CD8-positive, alpha-beta memory T cell (primary cell): Measurements from ENCODE around the gene IMPACT. TPM values are rescaled to one million over a fixed set of nuclear protein-coding genes. Genes with fewer than 3 reads are reported as not detected.

Experiments
- CTCF ChIA-PET: fragments of 350-600 bp; sonication (Branson Sonifier 250); formaldehyde crosslinking; loops from one replicate; lab custom pipeline; 2021; ENCODE audit warnings: antibody characterized with exemption; lab: Charles Lee
- POLR2A ChIA-PET: fragments of 350-600 bp; sonication (Branson Sonifier 250); formaldehyde crosslinking; loops from one replicate; lab custom pipeline; 2021; ENCODE audit warnings: antibody characterized with exemption; lab: Charles Lee
- DNase-seq, 5 donors: peaks; one replicate each; pipeline versions ENCODE4 v3.0.0 to v3.0.0-alpha.2; 2020 to 2022; ENCODE audit warnings: mixed read lengths in 1 of 5
- H3K27ac ChIP-seq: one replicate; pipeline ENCODE4 v1.7.0; 2013; ENCODE audit warnings: low read depth, mild to moderate bottlenecking, low read length, moderate library complexity
- H3K27me3 ChIP-seq: 2 replicates; pipeline ENCODE4 v1.7.0; 2013; ENCODE audit warnings: low read length, mild to moderate bottlenecking; ENCODE audit not compliant: insufficient read depth, poor library complexity, severe bottlenecking
- H3K36me3 ChIP-seq: 2 replicates; pipeline ENCODE4 v1.7.0; 2013; ENCODE audit warnings: mild to moderate bottlenecking, low read length, moderate library complexity; ENCODE audit not compliant: insufficient read depth
- H3K4me1 ChIP-seq: 2 replicates; pipeline ENCODE4 v1.7.0; 2013; ENCODE audit warnings: mild to moderate bottlenecking, low read length, moderate library complexity; ENCODE audit not compliant: insufficient read depth
- H3K4me3 ChIP-seq: 2 replicates; pipeline ENCODE4 v1.7.0; 2013; ENCODE audit warnings: mild to moderate bottlenecking, low read length
- H3K9me3 ChIP-seq: 2 replicates; pipeline ENCODE4 v1.7.0; 2013; ENCODE audit warnings: mild to moderate bottlenecking, low read length
- H3K27ac Mint-ChIP-seq, 8 donors: one replicate each; pipeline ENCODE4 v1.8.0; 2020 to 2021; ENCODE audit warnings: mixed read lengths in 8 of 8, mild to moderate bottlenecking in 6 of 8, inconsistent platforms in 3 of 8, moderate library complexity in 3 of 8
- H3K27me3 Mint-ChIP-seq, 2 donors: one replicate each; pipeline ENCODE4 v1.8.0; 2020 to 2021; ENCODE audit warnings: mixed read lengths in 2 of 2, mild to moderate bottlenecking in 1 of 2, moderate library complexity in 1 of 2
- H3K36me3 Mint-ChIP-seq, 3 donors: one replicate each; pipeline ENCODE4 v1.8.0; 2020 to 2021; ENCODE audit warnings: mixed read lengths in 3 of 3, inconsistent platforms in 1 of 3, mild to moderate bottlenecking in 1 of 3
- H3K4me1 Mint-ChIP-seq, 3 donors: one replicate each; pipeline ENCODE4 v1.8.0; 2020 to 2021; ENCODE audit warnings: mixed read lengths in 3 of 3, inconsistent platforms in 1 of 3, mild to moderate bottlenecking in 1 of 3
- H3K4me3 Mint-ChIP-seq, 7 donors: one replicate each; pipeline ENCODE4 v1.8.0; 2020 to 2021; ENCODE audit warnings: mixed read lengths in 7 of 7, mild to moderate bottlenecking in 6 of 7, moderate library complexity in 4 of 7, inconsistent platforms in 2 of 7
- H3K9me3 Mint-ChIP-seq, 5 donors: one replicate each; pipeline ENCODE4 v1.8.0; 2020 to 2022; ENCODE audit warnings: mixed read lengths in 5 of 5, mild to moderate bottlenecking in 3 of 5, moderate library complexity in 2 of 5, inconsistent platforms in 1 of 5
- polyA plus RNA-seq: library from polyadenylated mRNA; unstranded; fragments of 300-500 nt; fragmentation: Illumina TruSeq; gene quantifications from one replicate; pipeline ENCODE4 v1.2.3, GENCODE V29; 2021
- total RNA-seq, 2 experiments: library from RNA; stranded (reverse); gene quantifications; one replicate each; pipeline ENCODE4 v1.2.3, GENCODE V29; 2021

IMPACT gene
- total and polyA plus RNA-seq, 3 experiments from 2014 or later = 9.1 to 11.3 (median 10.6) TPM

- Histone ChIP-seq H3K27me3 (no peaks in the 10 kb centered on the region), H3K4me1 (no peaks in the 10 kb centered on the region), H3K27ac (no peak overlapping the region), H3K9me3 (no peaks in the 10 kb centered on the region), H3K4me3 (no peak overlapping the region), H3K36me3 (peaks cover 16% of the 10 kb centered on the region)
- H3K27me3 Mint-ChIP-seq = no peaks in the 10 kb centered on the region
- ChIA-PET CTCF (no interaction called here), POLR2A (no interaction called here)
- peaks cover 14 to 78% (median 36%) of the 10 kb centered on the region in 3 donors for H3K36me3 Mint-ChIP-seq
- no peak for DNase-seq
- no peak overlapping the region for H3K4me3 Mint-ChIP-seq
- no peak overlapping the region for H3K27ac Mint-ChIP-seq
- no peaks in the 10 kb centered on the region for H3K9me3 Mint-ChIP-seq
- no peaks in the 10 kb centered on the region for H3K4me1 Mint-ChIP-seq
Measured at GRCh38 chr18:24447961-24448360, 21.5 kb downstream of the IMPACT start.

GRCh38 chr18:24456549-24456948 lies 30.1 kb downstream of the IMPACT start:
- H3K4me3 Mint-ChIP-seq = no peak overlapping the region
- H3K27me3 Mint-ChIP-seq = peaks cover 0 to 3% of the 10 kb centered on the region in 2 donors
- Histone ChIP-seq H3K4me1 (no peaks in the 10 kb centered on the region), H3K27me3 (no peaks in the 10 kb centered on the region), H3K4me3 (no peak overlapping the region), H3K27ac (no peak overlapping the region), H3K9me3 (no peaks in the 10 kb centered on the region), H3K36me3 (no peaks in the 10 kb centered on the region)
- peak overlapping the region in 1 of 8 donors; percentile 13 for H3K27ac Mint-ChIP-seq
- CTCF ChIA-PET = no interaction called here
- no peaks in the 10 kb centered on the region for H3K9me3 Mint-ChIP-seq
- H3K36me3 Mint-ChIP-seq = peaks cover 3 to 9% (median 8%) of the 10 kb centered on the region in 3 donors
- H3K4me1 Mint-ChIP-seq = no peaks in the 10 kb centered on the region
- no peak for DNase-seq
- POLR2A ChIA-PET = no interaction called here

- Histone ChIP-seq H3K27me3 (no peaks in the 10 kb centered on the region), H3K4me1 (no peaks in the 10 kb centered on the region), H3K4me3 (no peak overlapping the region), H3K36me3 (no peaks in the 10 kb centered on the region), H3K27ac (no peak overlapping the region), H3K9me3 (no peaks in the 10 kb centered on the region)
- Mint-ChIP-seq H3K4me1 (peaks cover 0 to 11% (median 0%) of the 10 kb centered on the region in 3 donors), H3K36me3 (peaks cover 0 to 8% (median 1%) of the 10 kb centered on the region in 3 donors), H3K9me3 (no peaks in the 10 kb centered on the region), H3K27ac (no peak overlapping the region), H3K4me3 (no peak overlapping the region), H3K27me3 (peaks cover 0 to 3% of the 10 kb centered on the region in 2 donors)
- ChIA-PET POLR2A (no interaction called here), CTCF (interaction anchor here (0.9 kb wide), 1 partner anchor 13 kb away, joined by 3 read pairs; no protein-coding TSS in a partner anchor)
- DNase-seq = no peak
Measured at GRCh38 chr18:24459772-24460171, 33.3 kb downstream of the IMPACT start.

DNA sequence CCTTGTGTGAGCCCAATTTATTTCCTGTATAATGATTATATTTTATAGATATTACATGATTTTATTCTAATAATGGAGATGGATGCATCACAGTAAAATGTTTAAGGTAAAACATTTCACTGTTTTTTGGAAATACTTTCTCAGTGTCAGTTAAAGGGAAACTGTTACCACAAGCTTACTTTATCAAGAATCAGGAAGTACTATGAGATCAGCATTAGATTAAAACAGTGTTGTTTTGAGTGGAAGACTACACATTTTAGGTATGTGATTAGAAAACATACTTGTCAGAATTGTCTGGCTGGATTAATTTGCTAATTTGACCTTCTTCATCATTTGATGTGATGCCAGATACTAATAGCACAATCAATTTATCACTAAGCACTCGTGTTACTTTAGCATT lies 33.9 kb downstream of the IMPACT start, which contains the start of gene HRH4:
Gene HRH4 (plus strand): TSS at position 250 of the 400 bp plus-strand sequence. CDS start 92 bp downstream, at position 342.
- H3K27ac ChIP-seq = no peak within 1 kb of the TSS
- Mint-ChIP-seq H3K4me1 (peaks cover 0 to 11% (median 0%) of the 10 kb centered on the region in 3 donors), H3K27me3 (peaks cover 0 to 6% of the 10 kb centered on the region in 2 donors), H3K9me3 (no peaks in the 10 kb centered on the region), H3K27ac (peak within 1 kb of the TSS in 1 of 8 donors; percentile 23), H3K4me3 (peak within 1 kb of the TSS in 1 of 7 donors; percentile 63), H3K36me3 (peaks cover 0 to 6% (median 0%) of the 10 kb centered on the region in 3 donors)
- H3K9me3 ChIP-seq = no peaks in the 10 kb centered on the region
- DNase-seq = no peak
- no peak within 1 kb of the TSS for H3K4me3 ChIP-seq
- ChIA-PET POLR2A (no interaction called here), CTCF (interaction anchor here (0.9 kb wide), 1 partner anchor 13 kb away, joined by 3 read pairs; no protein-coding TSS in a partner anchor)
- no peaks in the 10 kb centered on the region for H3K4me1 ChIP-seq
- H3K27me3 ChIP-seq = no peaks in the 10 kb centered on the region
- H3K36me3 ChIP-seq = no peaks in the 10 kb centered on the region

GRCh38 chr18:24461996-24462395 lies 35.5 kb downstream of the IMPACT start:
- peaks cover 0 to 11% (median 0%) of the 10 kb centered on the region in 3 donors for H3K4me1 Mint-ChIP-seq

GRCh38 chr18:24462838-24463775 lies 36.6 kb downstream of the IMPACT start:
- Mint-ChIP-seq H3K27me3 (peaks cover 4% of the 10 kb centered on the region in 2 donors), H3K27ac (no peak overlapping the region), H3K9me3 (no peaks in the 10 kb centered on the region), H3K36me3 (peaks cover 0 to 4% (median 2%) of the 10 kb centered on the region in 3 donors), H3K4me1 (peaks cover 0 to 11% (median 0%) of the 10 kb centered on the region in 3 donors), H3K4me3 (peak overlapping the region in 1 of 7 donors; percentile 46)
- no peak for DNase-seq
- CTCF ChIA-PET = interaction anchor here (1.2 kb wide), 1 partner anchor 26 kb away, joined by 3 read pairs; no protein-coding TSS in a partner anchor
- H3K4me3 ChIP-seq = no peak overlapping the region
- H3K36me3 ChIP-seq = no peaks in the 10 kb centered on the region
- H3K4me1 ChIP-seq = no peaks in the 10 kb centered on the region
- no peaks in the 10 kb centered on the region for H3K9me3 ChIP-seq
- no peak overlapping the region for H3K27ac ChIP-seq
- H3K27me3 ChIP-seq = no peaks in the 10 kb centered on the region
- POLR2A ChIA-PET = no interaction called here

More at GRCh38 chr18:24461996-24462395, 35.5 kb downstream of the IMPACT start:
- H3K36me3 Mint-ChIP-seq = peaks cover 0 to 4% (median 0%) of the 10 kb centered on the region in 3 donors
- Histone ChIP-seq H3K27ac (no peak overlapping the region), H3K36me3 (no peaks in the 10 kb centered on the region), H3K9me3 (no peaks in the 10 kb centered on the region), H3K4me3 (no peak overlapping the region), H3K4me1 (no peaks in the 10 kb centered on the region), H3K27me3 (no peaks in the 10 kb centered on the region)
- H3K4me3 Mint-ChIP-seq = peak overlapping the region in 3 of 7 donors; percentile 16 to 74 (median 33)
- peaks cover under 1 to 6% of the 10 kb centered on the region in 2 donors for H3K27me3 Mint-ChIP-seq
- ChIA-PET POLR2A (no interaction called here), CTCF (interaction anchor here (1.2 kb wide), 1 partner anchor 27 kb away, joined by 3 read pairs; no protein-coding TSS in a partner anchor)
- H3K27ac Mint-ChIP-seq = peak overlapping the region in 1 of 8 donors; percentile 39
- no peaks in the 10 kb centered on the region for H3K9me3 Mint-ChIP-seq
- no peak for DNase-seq

DNA sequence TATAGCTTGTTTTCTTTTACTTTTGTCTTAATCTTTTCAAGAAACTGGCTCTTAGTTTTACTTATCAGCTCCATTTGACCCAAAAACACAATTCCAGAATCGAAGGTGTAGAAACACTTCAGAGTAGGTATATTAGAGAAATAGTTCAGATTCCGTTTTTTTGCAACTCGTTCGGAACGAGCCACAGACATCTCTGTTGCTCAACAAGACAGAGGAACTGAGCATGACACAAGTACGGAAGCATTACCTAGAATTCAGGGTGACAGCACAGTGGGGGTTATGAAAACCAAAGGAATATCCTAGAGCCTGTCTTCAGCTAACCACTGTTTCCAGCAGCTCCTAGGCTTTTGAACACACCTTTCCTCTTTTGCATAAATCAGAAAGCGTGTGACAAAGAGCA lies 39.0 kb downstream of the IMPACT start:
- Histone ChIP-seq H3K9me3 (no peaks in the 10 kb centered on the region), H3K4me1 (no peaks in the 10 kb centered on the region), H3K4me3 (no peak overlapping the region), H3K36me3 (no peaks in the 10 kb centered on the region), H3K27me3 (no peaks in the 10 kb centered on the region), H3K27ac (no peak overlapping the region)
- peaks cover 4% of the 10 kb centered on the region in 2 donors for H3K27me3 Mint-ChIP-seq
- CTCF ChIA-PET = no interaction called here
- peak overlapping the region in 1 of 7 donors; percentile 35 for H3K4me3 Mint-ChIP-seq
- no peak for DNase-seq
- peak overlapping the region in 1 of 8 donors; percentile 69 for H3K27ac Mint-ChIP-seq
- POLR2A ChIA-PET = no interaction called here
- no peaks in the 10 kb centered on the region for H3K9me3 Mint-ChIP-seq
- peaks cover 0 to 2% (median 0%) of the 10 kb centered on the region in 3 donors for H3K36me3 Mint-ChIP-seq
- H3K4me1 Mint-ChIP-seq = peaks cover 0 to 11% (median 0%) of the 10 kb centered on the region in 3 donors

DNA sequence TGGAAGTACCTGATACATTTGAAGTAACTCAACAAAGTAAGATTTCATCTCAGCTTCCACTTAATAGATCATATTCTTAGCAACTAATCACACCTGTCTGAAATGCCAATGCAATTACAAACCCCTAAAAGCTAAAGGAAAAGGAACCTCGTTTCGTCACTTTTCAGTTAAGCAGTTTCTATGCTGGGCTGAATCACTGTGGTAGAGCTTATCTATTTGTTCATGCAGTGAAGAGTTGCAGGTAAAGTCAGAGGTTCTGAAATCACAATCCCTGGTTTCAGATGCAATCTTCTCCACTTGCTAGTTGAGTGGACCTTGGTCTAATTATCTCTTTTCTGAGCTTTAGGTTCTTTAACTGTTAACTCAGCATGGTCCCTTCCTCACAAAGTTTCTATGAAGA lies 40.3 kb downstream of the IMPACT start:
- Histone ChIP-seq H3K27me3 (no peaks in the 10 kb centered on the region), H3K4me3 (no peak overlapping the region), H3K36me3 (no peaks in the 10 kb centered on the region), H3K9me3 (no peaks in the 10 kb centered on the region), H3K27ac (no peak overlapping the region), H3K4me1 (no peaks in the 10 kb centered on the region)
- DNase-seq = no peak
- Mint-ChIP-seq H3K36me3 (peaks cover 0 to 2% (median 0%) of the 10 kb centered on the region in 3 donors), H3K9me3 (no peaks in the 10 kb centered on the region), H3K27ac (no peak overlapping the region), H3K27me3 (peaks cover 4% of the 10 kb centered on the region in 2 donors), H3K4me1 (peaks cover 0 to 10% (median 0%) of the 10 kb centered on the region in 3 donors), H3K4me3 (no peak overlapping the region)
- CTCF ChIA-PET = no interaction called here
- POLR2A ChIA-PET = no interaction called here
